Measurements from ENCODE around the gene NF1.

Gene NF1

GRCh38 chr17:31294231-31294630, 199.5 kb downstream of the NF1 start:
- no peak overlapping the region for H3K4me3 ChIP-seq (ENCODE audit: insufficient read depth, low read length, poor library complexity, severe bottlenecking)
- H4K20me1 ChIP-seq (ENCODE audit: low read depth, low read length): no peaks in the 10 kb centered on the region
- H3K27me3 ChIP-seq (ENCODE audit: low read length): no peaks in the 10 kb centered on the region
- no peaks in the 10 kb centered on the region for H3K79me2 ChIP-seq (ENCODE audit: insufficient read depth, low read length)
- H3K36me3 ChIP-seq (ENCODE audit: low read length): no peaks in the 10 kb centered on the region
- no peak overlapping the region for H3K27ac ChIP-seq (ENCODE audit: low read depth, low read length)
- no peak overlapping the region for H2AFZ ChIP-seq (ENCODE audit: low read depth, low read length, severe bottlenecking)
- H3K9me3 ChIP-seq (ENCODE audit: insufficient read depth, low read length): no peaks in the 10 kb centered on the region
- no peak overlapping the region for H3K9ac ChIP-seq (ENCODE audit: low read length)
- TF ChIP-seq, protein P1, sequence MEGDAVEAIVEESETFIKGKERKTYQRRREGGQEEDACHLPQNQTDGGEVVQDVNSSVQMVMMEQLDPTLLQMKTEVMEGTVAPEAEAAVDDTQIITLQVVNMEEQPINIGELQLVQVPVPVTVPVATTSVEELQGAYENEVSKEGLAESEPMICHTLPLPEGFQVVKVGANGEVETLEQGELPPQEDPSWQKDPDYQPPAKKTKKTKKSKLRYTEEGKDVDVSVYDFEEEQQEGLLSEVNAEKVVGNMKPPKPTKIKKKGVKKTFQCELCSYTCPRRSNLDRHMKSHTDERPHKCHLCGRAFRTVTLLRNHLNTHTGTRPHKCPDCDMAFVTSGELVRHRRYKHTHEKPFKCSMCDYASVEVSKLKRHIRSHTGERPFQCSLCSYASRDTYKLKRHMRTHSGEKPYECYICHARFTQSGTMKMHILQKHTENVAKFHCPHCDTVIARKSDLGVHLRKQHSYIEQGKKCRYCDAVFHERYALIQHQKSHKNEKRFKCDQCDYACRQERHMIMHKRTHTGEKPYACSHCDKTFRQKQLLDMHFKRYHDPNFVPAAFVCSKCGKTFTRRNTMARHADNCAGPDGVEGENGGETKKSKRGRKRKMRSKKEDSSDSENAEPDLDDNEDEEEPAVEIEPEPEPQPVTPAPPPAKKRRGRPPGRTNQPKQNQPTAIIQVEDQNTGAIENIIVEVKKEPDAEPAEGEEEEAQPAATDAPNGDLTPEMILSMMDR (IDR thresholded peaks at IDR 0.05; ENCODE audit: insufficient read depth, low read length, poor library complexity, severe bottlenecking): no peak
- no peak for TF ChIP-seq EZH2phosphoT487 (conservative IDR thresholded peaks at IDR 0.05; ENCODE audit: low read length)
- H3K9me2 ChIP-seq (replicated peaks; ENCODE audit: insufficient read depth, low read length): no peaks in the 10 kb centered on the region
- no peak overlapping the region for H3K4me2 ChIP-seq (ENCODE audit: low read depth, low read length, poor library complexity, severe bottlenecking)
- H3F3A ChIP-seq (ENCODE audit: insufficient read depth): no peaks in the 10 kb centered on the region

GRCh38 chr17:31294820-31295488, 200.2 kb downstream of the NF1 start:
- Histone ChIP-seq H3K79me2 (ENCODE audit: insufficient read depth, low read length) (no peaks in the 10 kb centered on the region), H3K9me3 (ENCODE audit: insufficient read depth, low read length) (no peaks in the 10 kb centered on the region), H4K20me1 (ENCODE audit: low read depth, low read length) (no peaks in the 10 kb centered on the region), H3K27ac (ENCODE audit: low read depth, low read length) (no peak overlapping the region), H3K9ac (ENCODE audit: low read length) (no peak overlapping the region), H3K27me3 (ENCODE audit: low read length) (no peaks in the 10 kb centered on the region), H3K4me2 (ENCODE audit: low read depth, low read length, poor library complexity, severe bottlenecking) (no peak overlapping the region), H3K36me3 (ENCODE audit: low read length) (no peaks in the 10 kb centered on the region), H2AFZ (ENCODE audit: low read depth, low read length, severe bottlenecking) (no peak overlapping the region), H3K9me2 (replicated peaks; ENCODE audit: insufficient read depth, low read length) (no peaks in the 10 kb centered on the region), H3K4me3 (ENCODE audit: insufficient read depth, low read length, poor library complexity, severe bottlenecking) (no peak overlapping the region), H3F3A (ENCODE audit: insufficient read depth) (no peaks in the 10 kb centered on the region)
- TF ChIP-seq EZH2phosphoT487 (conservative IDR thresholded peaks at IDR 0.05; ENCODE audit: low read length): no peak
- TF ChIP-seq, protein P1 (IDR thresholded peaks at IDR 0.05; ENCODE audit: insufficient read depth, low read length, poor library complexity, severe bottlenecking): no peak

DNA sequence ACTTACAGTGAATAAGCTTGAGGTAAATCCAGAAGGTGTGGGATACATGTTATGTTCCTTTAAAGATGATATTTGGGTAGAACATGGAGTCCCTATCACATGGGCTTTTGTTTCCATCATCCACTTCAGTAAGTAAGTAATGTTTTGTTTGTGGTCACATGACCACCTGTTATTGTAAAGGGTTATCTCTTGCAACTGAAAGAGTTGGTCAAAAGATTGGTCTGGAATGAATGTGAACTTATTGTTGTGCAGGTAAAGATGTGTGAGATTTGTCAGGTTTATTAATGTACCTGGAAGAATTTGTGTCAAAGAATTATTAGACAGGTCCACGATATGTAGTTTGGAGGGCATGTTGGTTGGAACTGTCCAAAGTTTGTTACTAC, 200.7 kb downstream of the NF1 start:
- no peak overlapping the region for H2AFZ ChIP-seq (ENCODE audit: low read depth, low read length, severe bottlenecking)
- no peak overlapping the region for H3K27ac ChIP-seq (ENCODE audit: low read depth, low read length)
- H3K9me2 ChIP-seq (replicated peaks; ENCODE audit: insufficient read depth, low read length): no peaks in the 10 kb centered on the region
- H3K9me3 ChIP-seq (ENCODE audit: insufficient read depth, low read length): no peaks in the 10 kb centered on the region
- no peaks in the 10 kb centered on the region for H3K36me3 ChIP-seq (ENCODE audit: low read length)
- no peaks in the 10 kb centered on the region for H4K20me1 ChIP-seq (ENCODE audit: low read depth, low read length)
- no peaks in the 10 kb centered on the region for H3F3A ChIP-seq (ENCODE audit: insufficient read depth)
- no peaks in the 10 kb centered on the region for H3K27me3 ChIP-seq (ENCODE audit: low read length)
- H3K9ac ChIP-seq (ENCODE audit: low read length): no peak overlapping the region
- H3K79me2 ChIP-seq (ENCODE audit: insufficient read depth, low read length): no peaks in the 10 kb centered on the region
- H3K4me3 ChIP-seq (ENCODE audit: insufficient read depth, low read length, poor library complexity, severe bottlenecking): no peak overlapping the region
- no peak overlapping the region for H3K4me2 ChIP-seq (ENCODE audit: low read depth, low read length, poor library complexity, severe bottlenecking)
- no peak for TF ChIP-seq EZH2phosphoT487 (conservative IDR thresholded peaks at IDR 0.05; ENCODE audit: low read length)
- TF ChIP-seq, protein P1 (IDR thresholded peaks at IDR 0.05; ENCODE audit: insufficient read depth, low read length, poor library complexity, severe bottlenecking): no peak

Measured in SU-DHL-6 (cell line).